ENCODE results near the gene PKNOX2.

The PKNOX2 gene

GRCh38 chr11:125369808-125370207 lies 205.3 kb downstream of the PKNOX2 start:
- H3K4me1 ChIP-seq (ENCODE audit: low read length) = no peaks in the 10 kb centered on the region
- no peak overlapping the region for H3K4me3 ChIP-seq (ENCODE audit: low read length)
- no peaks in the 10 kb centered on the region for H3K36me3 ChIP-seq (replicated peaks; ENCODE audit: insufficient read depth, low read length)
- no peak overlapping the region for H3K27ac ChIP-seq (ENCODE audit: low read length)
- no peaks in the 10 kb centered on the region for H3K9me3 ChIP-seq (replicated peaks; ENCODE audit: insufficient read depth, low read length)
- no peaks in the 10 kb centered on the region for H3K9me2 ChIP-seq (replicated peaks; ENCODE audit: insufficient read depth, low read length)
- H3K79me2 ChIP-seq (ENCODE audit: low read length) = no peaks in the 10 kb centered on the region
- H3F3A ChIP-seq (ENCODE audit: insufficient read depth, low read length) = no peaks in the 10 kb centered on the region
- no peaks in the 10 kb centered on the region for H4K20me1 ChIP-seq (ENCODE audit: insufficient read depth, low read length)
- TF ChIP-seq EZH2 (optimal IDR thresholded peaks at IDR 0.05; ENCODE audit: low read depth, low read length) (no peak), CTCF (IDR thresholded peaks at IDR 0.05; ENCODE audit: low read length) (no peak), EZH2phosphoT487 (IDR thresholded peaks at IDR 0.05; ENCODE audit: low read length) (no peak)
- H3K27me3 ChIP-seq (replicated peaks; ENCODE audit: insufficient read depth, low read length) = 0 out of 2 replicates have a peak, but pooled peaks cover 3% of the 10 kb centered on the region
- no peak overlapping the region for H3K4me2 ChIP-seq (ENCODE audit: low read depth, low read length)
- H2AFZ ChIP-seq (ENCODE audit: low read length) = no peak overlapping the region
- no peak overlapping the region for H3K9ac ChIP-seq (ENCODE audit: low read length)
- DNase-seq = no peak

- no peak for DNase-seq
- H3K4me3 ChIP-seq (ENCODE audit: low read length) = no peak overlapping the region
- H3K27ac ChIP-seq (ENCODE audit: low read length) = no peak overlapping the region
- no peaks in the 10 kb centered on the region for H3K4me1 ChIP-seq (ENCODE audit: low read length)
- no peaks in the 10 kb centered on the region for H4K20me1 ChIP-seq (ENCODE audit: insufficient read depth, low read length)
- no peak for TF ChIP-seq CTCF (IDR thresholded peaks at IDR 0.05; ENCODE audit: low read length)
- TF ChIP-seq EZH2phosphoT487 (IDR thresholded peaks at IDR 0.05; ENCODE audit: low read length) = no peak
- no peak for TF ChIP-seq EZH2 (optimal IDR thresholded peaks at IDR 0.05; ENCODE audit: low read depth, low read length)
- H3K9me3 ChIP-seq (replicated peaks; ENCODE audit: insufficient read depth, low read length) = no peaks in the 10 kb centered on the region
- no peak overlapping the region for H3K9ac ChIP-seq (ENCODE audit: low read length)
- H3K4me2 ChIP-seq (ENCODE audit: low read depth, low read length) = no peak overlapping the region
- no peaks in the 10 kb centered on the region for H3F3A ChIP-seq (ENCODE audit: insufficient read depth, low read length)
- 0 out of 2 replicates have a peak, but pooled peaks cover 3% of the 10 kb centered on the region for H3K27me3 ChIP-seq (replicated peaks; ENCODE audit: insufficient read depth, low read length)
- no peaks in the 10 kb centered on the region for H3K79me2 ChIP-seq (ENCODE audit: low read length)
- no peaks in the 10 kb centered on the region for H3K9me2 ChIP-seq (replicated peaks; ENCODE audit: insufficient read depth, low read length)
- no peak overlapping the region for H2AFZ ChIP-seq (ENCODE audit: low read length)
- H3K36me3 ChIP-seq (replicated peaks; ENCODE audit: insufficient read depth, low read length) = no peaks in the 10 kb centered on the region
These were observed 206.2 kb downstream of the PKNOX2 start for GRCh38 chr11:125370561-125371389.

GRCh38 chr11:125371431-125371935 lies 206.9 kb downstream of the PKNOX2 start:
- H3K79me2 ChIP-seq (ENCODE audit: low read length) = no peaks in the 10 kb centered on the region
- H3K9ac ChIP-seq (ENCODE audit: low read length) = no peak overlapping the region
- H3K4me1 ChIP-seq (ENCODE audit: low read length) = no peaks in the 10 kb centered on the region
- H3K27ac ChIP-seq (ENCODE audit: low read length) = no peak overlapping the region
- H3K27me3 ChIP-seq (replicated peaks; ENCODE audit: insufficient read depth, low read length) = 0 out of 2 replicates have a peak, but pooled peaks cover 3% of the 10 kb centered on the region
- no peak overlapping the region for H3K4me2 ChIP-seq (ENCODE audit: low read depth, low read length)
- no peaks in the 10 kb centered on the region for H3K36me3 ChIP-seq (replicated peaks; ENCODE audit: insufficient read depth, low read length)
- no peaks in the 10 kb centered on the region for H4K20me1 ChIP-seq (ENCODE audit: insufficient read depth, low read length)
- DNase-seq = no peak
- TF ChIP-seq EZH2phosphoT487 (IDR thresholded peaks at IDR 0.05; ENCODE audit: low read length) = no peak
- TF ChIP-seq CTCF (IDR thresholded peaks at IDR 0.05; ENCODE audit: low read length) = no peak
- no peak for TF ChIP-seq EZH2 (optimal IDR thresholded peaks at IDR 0.05; ENCODE audit: low read depth, low read length)
- H2AFZ ChIP-seq (ENCODE audit: low read length) = no peak overlapping the region
- H3K4me3 ChIP-seq (ENCODE audit: low read length) = no peak overlapping the region
- H3K9me2 ChIP-seq (replicated peaks; ENCODE audit: insufficient read depth, low read length) = no peaks in the 10 kb centered on the region
- no peaks in the 10 kb centered on the region for H3F3A ChIP-seq (ENCODE audit: insufficient read depth, low read length)
- no peaks in the 10 kb centered on the region for H3K9me3 ChIP-seq (replicated peaks; ENCODE audit: insufficient read depth, low read length)
